HG03565 (cell line): ENCODE measurements around the gene MARCHF3.
"Not testable (repeated sequence)": the region's sequence is repeated elsewhere in the genome, so short reads cannot be mapped to it uniquely, and the experiment has no call there.

Experiments used
- ATAC-seq: cut with Tn5 transposase; IDR thresholded peaks from one replicate; pipeline ENCODE4 v1.9.1; 2021; ENCODE audit warnings: mild to moderate bottlenecking, moderate library complexity; ENCODE audit not compliant: unreplicated experiment

The MARCHF3 gene

GRCh38 chr5:127051591-127051990 lies 21.2 kb upstream of the MARCHF3 start:
- ATAC-seq: no peak

- no peak for ATAC-seq
Observed at GRCh38 chr5:127046343-127047072, 16.1 kb upstream of the MARCHF3 start.

GRCh38 chr5:127042593-127042992 lies 12.2 kb upstream of the MARCHF3 start:
- ATAC-seq: no peak

- ATAC-seq: no peak
Observed at GRCh38 chr5:127041571-127041970, 11.2 kb upstream of the MARCHF3 start.

- ATAC-seq: no peak
Observed at GRCh38 chr5:127040796-127041520, 10.6 kb upstream of the MARCHF3 start.

- no peak for ATAC-seq
Observed at GRCh38 chr5:127038550-127038949, 8.2 kb upstream of the MARCHF3 start.

- no peak for ATAC-seq
Observed at GRCh38 chr5:127031863-127032232, 1.5 kb upstream of the MARCHF3 start.

GRCh38 chr5:127031147-127031862 lies 947 bp upstream of the MARCHF3 start:
- ATAC-seq: no peak

GRCh38 chr5:127029581-127030258 lies 638 bp downstream of the MARCHF3 start:
- ATAC-seq: no peak

- ATAC-seq: no peak
Observed at GRCh38 chr5:127028822-127029457, 1.4 kb downstream of the MARCHF3 start.

- ATAC-seq: no peak
Observed at GRCh38 chr5:127027539-127027938, 2.8 kb downstream of the MARCHF3 start.

- ATAC-seq: no peak
Observed at GRCh38 chr5:127026166-127026565, 4.2 kb downstream of the MARCHF3 start.

GRCh38 chr5:127025467-127025866 lies 4.9 kb downstream of the MARCHF3 start:
- ATAC-seq: no peak

- ATAC-seq: no peak
Observed at GRCh38 chr5:127024821-127025220, 5.5 kb downstream of the MARCHF3 start.

GRCh38 chr5:127023552-127024191 lies 6.7 kb downstream of the MARCHF3 start:
- ATAC-seq: not testable (repeated sequence)

GRCh38 chr5:127022846-127023245 lies 7.5 kb downstream of the MARCHF3 start:
- ATAC-seq: no peak

GRCh38 chr5:127019928-127020327 lies 10.4 kb downstream of the MARCHF3 start:
- ATAC-seq: no peak

GRCh38 chr5:127016722-127017121 lies 13.6 kb downstream of the MARCHF3 start:
- ATAC-seq: not testable (repeated sequence)

GRCh38 chr5:127015716-127016115 lies 14.6 kb downstream of the MARCHF3 start:
- no peak for ATAC-seq

GRCh38 chr5:127014573-127014972 lies 15.8 kb downstream of the MARCHF3 start:
- ATAC-seq: peak; percentile 45
